Liver (tissue), 2 donors: Measurements from ENCODE around the gene SCAF1.

ENCODE experiments used
- CTCF ChIP-seq: fragments of 150-350 bp; IDR thresholded peaks from 2 replicates; pipeline ENCODE4 v1.5.1; 2017; ENCODE audit warnings: improper control_type of control experiment, low read depth, low read length; ENCODE audit not compliant: missing input control
- FOXA1 ChIP-seq: IDR thresholded peaks from 2 replicates; pipeline ENCODE4 v1.6.1; 2016; ENCODE audit warnings: antibody characterized with exemption
- donor health status: healthy.

- no peak for TF ChIP-seq CTCF
- no peak for TF ChIP-seq FOXA1
These were observed 34.8 kb downstream of the SCAF1 start for GRCh38 chr19:49676784-49677230.
